SK-N-SH treated with all-trans-retinoic acid at 6 μM for 48 hours (cell line): ENCODE measurements around the gene ARHGAP22.

Source experiments
- ARNTL ChIP-seq: fragments of 450-650 bp; formaldehyde crosslinking; IDR thresholded peaks from 2 replicates; pipeline ENCODE4 v1.5.0; 2020; ENCODE audit warnings: low read depth, mild to moderate bottlenecking, moderate library complexity, borderline replicate concordance
- BACH2 ChIP-seq: fragments of 250-450 bp; sonication (Bioruptor Pico); IDR thresholded peaks from 2 replicates; pipeline ENCODE4 v1.9.0; 2021; ENCODE audit warnings: mild to moderate bottlenecking, borderline replicate concordance
- CSDC2 ChIP-seq: fragments of 250-450 bp; sonication (Bioruptor Pico); IDR thresholded peaks from 2 replicates; pipeline ENCODE4 v1.5.0; 2020; ENCODE audit warnings: mild to moderate bottlenecking, moderate library complexity
- PPARA ChIP-seq: fragments of 250-450 bp; sonication (Bioruptor Pico); IDR thresholded peaks from 2 replicates; pipeline ENCODE4 v1.5.0; 2020; ENCODE audit warnings: mild to moderate bottlenecking, borderline replicate concordance
- RARB ChIP-seq: fragments of 250-450 bp; sonication (Bioruptor Pico); IDR thresholded peaks from 2 replicates; pipeline ENCODE4 v1.8.0; 2021; ENCODE audit warnings: mild to moderate bottlenecking, moderate library complexity
- TCF4 ChIP-seq: fragments of 250-450 bp; sonication (Bioruptor Pico); IDR thresholded peaks from 2 replicates; pipeline ENCODE4 v1.8.0; 2021; ENCODE audit warnings: mild to moderate bottlenecking, moderate library complexity, borderline replicate concordance
- ZFP3 ChIP-seq: fragments of 250-450 bp; sonication (Bioruptor Pico); IDR thresholded peaks from 2 replicates; pipeline ENCODE4 v1.5.0; 2020; ENCODE audit warnings: mild to moderate bottlenecking, moderate library complexity
- ZFP30 ChIP-seq: fragments of 450-650 bp; formaldehyde crosslinking; IDR thresholded peaks from 2 replicates; pipeline ENCODE4 v1.5.0; 2022; ENCODE audit warnings: mild to moderate bottlenecking, moderate library complexity
- ZNF565 ChIP-seq: fragments of 450-650 bp; formaldehyde crosslinking; conservative IDR thresholded peaks from 2 replicates; pipeline ENCODE4 v1.5.0; 2020; ENCODE audit warnings: low read depth, mild to moderate bottlenecking, moderate library complexity
- ZNF70 ChIP-seq: fragments of 450-650 bp; formaldehyde crosslinking; IDR thresholded peaks from 2 replicates; pipeline ENCODE4 v1.5.0; 2020; ENCODE audit warnings: mild to moderate bottlenecking, moderate library complexity
- TF ChIP-seq, protein P1 (sequence below): fragments of 250-450 bp; sonication (Bioruptor Pico); IDR thresholded peaks from 2 replicates; pipeline ENCODE4 v1.5.0; 2020; ENCODE audit warnings: mild to moderate bottlenecking, moderate library complexity
- TF ChIP-seq, protein P2 (sequence below): fragments of 250-450 bp; sonication (Bioruptor Pico); IDR thresholded peaks from 2 replicates; pipeline ENCODE4 v1.5.1; 2021; ENCODE audit warnings: mild to moderate bottlenecking, moderate library complexity
- TF ChIP-seq, protein P3 (sequence below): fragments of 250-450 bp; sonication (Bioruptor Pico); IDR thresholded peaks from 2 replicates; pipeline ENCODE4 v1.5.1; 2020; ENCODE audit warnings: low read depth, mild to moderate bottlenecking, moderate library complexity

- TF ChIP-seq ARNTL (CRISPR knock-in tag): no peak
- no peak for TF ChIP-seq ZFP30 (CRISPR knock-in tag)
- TF ChIP-seq, protein P1, sequence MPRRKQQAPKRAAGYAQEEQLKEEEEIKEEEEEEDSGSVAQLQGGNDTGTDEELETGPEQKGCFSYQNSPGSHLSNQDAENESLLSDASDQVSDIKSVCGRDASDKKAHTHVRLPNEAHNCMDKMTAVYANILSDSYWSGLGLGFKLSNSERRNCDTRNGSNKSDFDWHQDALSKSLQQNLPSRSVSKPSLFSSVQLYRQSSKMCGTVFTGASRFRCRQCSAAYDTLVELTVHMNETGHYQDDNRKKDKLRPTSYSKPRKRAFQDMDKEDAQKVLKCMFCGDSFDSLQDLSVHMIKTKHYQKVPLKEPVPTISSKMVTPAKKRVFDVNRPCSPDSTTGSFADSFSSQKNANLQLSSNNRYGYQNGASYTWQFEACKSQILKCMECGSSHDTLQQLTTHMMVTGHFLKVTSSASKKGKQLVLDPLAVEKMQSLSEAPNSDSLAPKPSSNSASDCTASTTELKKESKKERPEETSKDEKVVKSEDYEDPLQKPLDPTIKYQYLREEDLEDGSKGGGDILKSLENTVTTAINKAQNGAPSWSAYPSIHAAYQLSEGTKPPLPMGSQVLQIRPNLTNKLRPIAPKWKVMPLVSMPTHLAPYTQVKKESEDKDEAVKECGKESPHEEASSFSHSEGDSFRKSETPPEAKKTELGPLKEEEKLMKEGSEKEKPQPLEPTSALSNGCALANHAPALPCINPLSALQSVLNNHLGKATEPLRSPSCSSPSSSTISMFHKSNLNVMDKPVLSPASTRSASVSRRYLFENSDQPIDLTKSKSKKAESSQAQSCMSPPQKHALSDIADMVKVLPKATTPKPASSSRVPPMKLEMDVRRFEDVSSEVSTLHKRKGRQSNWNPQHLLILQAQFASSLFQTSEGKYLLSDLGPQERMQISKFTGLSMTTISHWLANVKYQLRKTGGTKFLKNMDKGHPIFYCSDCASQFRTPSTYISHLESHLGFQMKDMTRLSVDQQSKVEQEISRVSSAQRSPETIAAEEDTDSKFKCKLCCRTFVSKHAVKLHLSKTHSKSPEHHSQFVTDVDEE (CRISPR knock-in tag): no peak
- TF ChIP-seq, protein P2, sequence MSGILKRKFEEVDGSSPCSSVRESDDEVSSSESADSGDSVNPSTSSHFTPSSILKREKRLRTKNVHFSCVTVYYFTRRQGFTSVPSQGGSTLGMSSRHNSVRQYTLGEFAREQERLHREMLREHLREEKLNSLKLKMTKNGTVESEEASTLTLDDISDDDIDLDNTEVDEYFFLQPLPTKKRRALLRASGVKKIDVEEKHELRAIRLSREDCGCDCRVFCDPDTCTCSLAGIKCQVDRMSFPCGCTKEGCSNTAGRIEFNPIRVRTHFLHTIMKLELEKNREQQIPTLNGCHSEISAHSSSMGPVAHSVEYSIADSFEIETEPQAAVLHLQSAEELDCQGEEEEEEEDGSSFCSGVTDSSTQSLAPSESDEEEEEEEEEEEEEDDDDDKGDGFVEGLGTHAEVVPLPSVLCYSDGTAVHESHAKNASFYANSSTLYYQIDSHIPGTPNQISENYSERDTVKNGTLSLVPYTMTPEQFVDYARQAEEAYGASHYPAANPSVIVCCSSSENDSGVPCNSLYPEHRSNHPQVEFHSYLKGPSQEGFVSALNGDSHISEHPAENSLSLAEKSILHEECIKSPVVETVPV (CRISPR knock-in tag): no peak
- no peak for TF ChIP-seq PPARA (CRISPR knock-in tag)
- TF ChIP-seq TCF4: no peak
- TF ChIP-seq ZNF565 (CRISPR knock-in tag): no peak
- TF ChIP-seq, protein P3, sequence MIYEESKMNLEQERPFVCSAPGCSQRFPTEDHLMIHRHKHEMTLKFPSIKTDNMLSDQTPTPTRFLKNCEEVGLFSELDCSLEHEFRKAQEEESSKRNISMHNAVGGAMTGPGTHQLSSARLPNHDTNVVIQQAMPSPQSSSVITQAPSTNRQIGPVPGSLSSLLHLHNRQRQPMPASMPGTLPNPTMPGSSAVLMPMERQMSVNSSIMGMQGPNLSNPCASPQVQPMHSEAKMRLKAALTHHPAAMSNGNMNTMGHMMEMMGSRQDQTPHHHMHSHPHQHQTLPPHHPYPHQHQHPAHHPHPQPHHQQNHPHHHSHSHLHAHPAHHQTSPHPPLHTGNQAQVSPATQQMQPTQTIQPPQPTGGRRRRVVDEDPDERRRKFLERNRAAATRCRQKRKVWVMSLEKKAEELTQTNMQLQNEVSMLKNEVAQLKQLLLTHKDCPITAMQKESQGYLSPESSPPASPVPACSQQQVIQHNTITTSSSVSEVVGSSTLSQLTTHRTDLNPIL: no peak
- no peak for TF ChIP-seq RARB (CRISPR knock-in tag)
- no peak for TF ChIP-seq ZNF70 (CRISPR knock-in tag)
- TF ChIP-seq BACH2 (CRISPR knock-in tag): no peak
- TF ChIP-seq CSDC2 (CRISPR knock-in tag): no peak
- no peak for TF ChIP-seq ZFP3 (CRISPR knock-in tag)
These were observed 29.0 kb downstream of the ARHGAP22 start for GRCh38 chr10:48575901-48576300.
